HepG2 (cell line): ENCODE results near the gene TIMM44. TPM values are rescaled to one million over a fixed set of nuclear protein-coding genes. Genes with fewer than 3 reads are reported as not detected.

Source experiments
- BHLHE40 ChIP-seq: IDR thresholded peaks from 2 replicates; pipeline ENCODE4 v1.6.1; 2011; ENCODE audit warnings: low read length, improper control_type of control experiment
- FLYWCH1 ChIP-seq: sonication (generic); formaldehyde crosslinking; IDR thresholded peaks from 2 replicates; pipeline ENCODE4 v1.8.1; 2023; ENCODE audit warnings: mild to moderate bottlenecking, missing genetic modification reagents
- FOSL1 ChIP-seq: sonication (generic); formaldehyde crosslinking; IDR thresholded peaks from 2 replicates; pipeline ENCODE4 v1.9.0; 2021; ENCODE audit warnings: missing genetic modification reagents, borderline replicate concordance
- HOXA9 ChIP-seq: sonication (generic); formaldehyde crosslinking; IDR thresholded peaks from 2 replicates; pipeline ENCODE4 v1.8.1; 2022; ENCODE audit warnings: missing genetic modification reagents, mild to moderate bottlenecking, moderate library complexity, borderline replicate concordance
- ONECUT2 ChIP-seq: sonication (generic); formaldehyde crosslinking; IDR thresholded peaks from 2 replicates; pipeline ENCODE4 v1.4.0; 2020; ENCODE audit warnings: missing genetic modification reagents
- PLRG1 ChIP-seq: fragments of 450-650 bp; conservative IDR thresholded peaks from 2 replicates; pipeline ENCODE4 v1.6.1; 2016
- SALL1 ChIP-seq: sonication (generic); formaldehyde crosslinking; IDR thresholded peaks from 2 replicates; pipeline ENCODE4 v1.8.0; 2022; ENCODE audit warnings: mild to moderate bottlenecking, missing genetic modification reagents
- SIX1 ChIP-seq: sonication (generic); formaldehyde crosslinking; IDR thresholded peaks from 2 replicates; pipeline ENCODE4 v1.4.0; 2020; ENCODE audit warnings: missing genetic modification reagents, borderline replicate concordance
- ZNF343 ChIP-seq: sonication (generic); formaldehyde crosslinking; IDR thresholded peaks from 2 replicates; pipeline ENCODE4 v1.4.0; 2020; ENCODE audit warnings: mild to moderate bottlenecking, missing genetic modification reagents
- ZNF749 ChIP-seq: sonication (generic); formaldehyde crosslinking; IDR thresholded peaks from 2 replicates; pipeline ENCODE4 v1.8.0; 2022; ENCODE audit warnings: mild to moderate bottlenecking, missing genetic modification reagents, moderate library complexity, borderline replicate concordance
- ZNF75D ChIP-seq: sonication (generic); formaldehyde crosslinking; IDR thresholded peaks from 2 replicates; pipeline ENCODE4 v1.8.1; 2023; ENCODE audit warnings: missing genetic modification reagents, mild to moderate bottlenecking, borderline replicate concordance
- ZSCAN22 ChIP-seq: sonication (generic); formaldehyde crosslinking; IDR thresholded peaks from 2 replicates; pipeline ENCODE4 v1.4.0; 2020; ENCODE audit warnings: mild to moderate bottlenecking, missing genetic modification reagents
- polyA plus RNA-seq, 8 experiments: library from polyadenylated mRNA; depleted of rRNA in 3 of 8; stranded (reverse) in 7 of 8; unstranded in 1 of 8; fragments of >200 nt; fragmentation: Illumina TruSeq in 4 of 8; extraction: Trizol in 4 of 8; gene quantifications; 2 replicates each; pipeline versions ENCODE4 v1.2.1 to v1.2.3, GENCODE V29; 2011 to 2016; ENCODE audit warnings: low read depth in 4 of 8, missing spikeins in 1 of 8, mixed read lengths in 1 of 8; ENCODE audit not compliant: insufficient read depth in 1 of 8
- total RNA-seq, 5 experiments: library from RNA; depleted of rRNA; stranded (reverse); fragments of >200 nt; fragmentation: Illumina TruSeq; extraction: Trizol; gene quantifications; 2 replicates each; pipeline ENCODE4 v1.2.3, GENCODE V29; 2016; ENCODE audit warnings: low read depth in 1 of 5
- TF ChIP-seq, protein P1 (sequence below): fragments of 450-650 bp; IDR thresholded peaks from 2 replicates; pipeline ENCODE4 v1.6.1; 2017
- TF ChIP-seq, protein P2 (sequence below): sonication (generic); formaldehyde crosslinking; IDR thresholded peaks from 2 replicates; pipeline ENCODE4 v1.5.0; 2020; ENCODE audit warnings: mild to moderate bottlenecking, missing genetic modification reagents, moderate library complexity
- TF ChIP-seq, protein P3 (sequence below): IDR thresholded peaks from 2 replicates; pipeline ENCODE4 v1.6.1; 2016; ENCODE audit warnings: mild to moderate bottlenecking
- TF ChIP-seq, protein P4 (sequence below): sonication (generic); formaldehyde crosslinking; conservative IDR thresholded peaks from 2 replicates; pipeline ENCODE4 v1.4.0; 2020; ENCODE audit warnings: mild to moderate bottlenecking, missing genetic modification reagents, moderate library complexity
- TF ChIP-seq, protein P5 (sequence below): IDR thresholded peaks from 2 replicates; pipeline ENCODE4 v1.6.1; 2018; ENCODE audit warnings: missing genetic modification reagents, mild to moderate bottlenecking, missing compliant biosample characterization
- TF ChIP-seq, protein P6 (sequence below): sonication (generic); formaldehyde crosslinking; IDR thresholded peaks from 2 replicates; pipeline ENCODE4 v1.8.0; 2022; ENCODE audit warnings: mild to moderate bottlenecking, missing genetic modification reagents; ENCODE audit not compliant: insufficient replicate concordance

The TIMM44 gene
- total and polyA plus RNA-seq, 2 of the 13 experiments (the other 11 are each of a cell fraction or from before 2014, with no cell fraction given): 42.9 to 72.6 TPM

DNA sequence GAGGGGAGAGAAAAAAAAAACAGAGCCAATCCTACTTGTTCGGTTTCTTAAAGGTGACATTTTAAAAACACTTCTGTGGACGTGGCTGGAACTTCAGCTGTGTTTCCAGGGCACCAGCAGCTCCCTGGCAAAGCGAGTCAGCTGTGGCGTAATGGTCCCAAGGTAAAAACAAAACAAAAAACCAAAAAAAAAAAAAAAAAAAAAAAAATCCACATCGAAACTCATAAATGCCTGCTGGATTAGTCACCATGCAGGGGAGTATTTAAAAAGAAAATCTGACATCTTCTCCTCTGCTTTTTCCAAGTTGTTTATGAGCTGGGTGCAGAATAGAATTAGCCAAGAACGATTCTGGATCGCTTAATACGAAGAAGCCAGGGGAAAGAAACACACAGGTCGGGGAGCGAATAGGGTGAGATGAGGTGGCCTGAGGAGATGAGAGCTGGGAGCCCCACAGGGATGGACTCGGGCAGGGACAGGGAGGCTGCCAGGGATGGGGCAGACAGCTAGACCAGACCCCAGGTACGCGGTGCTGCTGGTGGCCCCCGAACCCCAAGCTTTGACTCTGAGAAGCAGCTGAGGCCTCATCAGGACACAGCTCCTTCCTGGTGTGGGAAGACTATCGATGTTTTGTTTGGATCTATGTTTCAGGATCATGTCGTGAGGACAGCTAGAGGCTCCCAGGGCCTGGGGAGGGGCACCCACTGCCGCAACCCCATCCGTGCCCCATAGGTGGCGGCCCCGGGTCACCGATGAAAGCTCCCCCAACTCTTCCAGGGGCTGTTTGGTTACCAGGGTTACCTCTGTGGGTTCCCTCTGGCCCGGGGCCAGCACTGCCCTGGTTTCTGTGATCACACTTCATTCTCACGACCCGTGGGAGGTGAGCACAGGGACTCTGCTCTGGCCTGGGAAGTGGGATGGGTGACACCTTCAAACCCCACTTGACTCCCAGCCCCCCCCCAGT lies 14.4 kb downstream of the TIMM44 start (continued):
- no peak for TF ChIP-seq BHLHE40
- no peak for TF ChIP-seq FOSL1 (CRISPR knock-in tag)
- TF ChIP-seq, protein P1, sequence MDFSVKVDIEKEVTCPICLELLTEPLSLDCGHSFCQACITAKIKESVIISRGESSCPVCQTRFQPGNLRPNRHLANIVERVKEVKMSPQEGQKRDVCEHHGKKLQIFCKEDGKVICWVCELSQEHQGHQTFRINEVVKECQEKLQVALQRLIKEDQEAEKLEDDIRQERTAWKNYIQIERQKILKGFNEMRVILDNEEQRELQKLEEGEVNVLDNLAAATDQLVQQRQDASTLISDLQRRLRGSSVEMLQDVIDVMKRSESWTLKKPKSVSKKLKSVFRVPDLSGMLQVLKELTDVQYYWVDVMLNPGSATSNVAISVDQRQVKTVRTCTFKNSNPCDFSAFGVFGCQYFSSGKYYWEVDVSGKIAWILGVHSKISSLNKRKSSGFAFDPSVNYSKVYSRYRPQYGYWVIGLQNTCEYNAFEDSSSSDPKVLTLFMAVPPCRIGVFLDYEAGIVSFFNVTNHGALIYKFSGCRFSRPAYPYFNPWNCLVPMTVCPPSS: no peak
- TF ChIP-seq ZNF749 (CRISPR knock-in tag): no peak
- no peak for TF ChIP-seq PLRG1
- TF ChIP-seq, protein P2, sequence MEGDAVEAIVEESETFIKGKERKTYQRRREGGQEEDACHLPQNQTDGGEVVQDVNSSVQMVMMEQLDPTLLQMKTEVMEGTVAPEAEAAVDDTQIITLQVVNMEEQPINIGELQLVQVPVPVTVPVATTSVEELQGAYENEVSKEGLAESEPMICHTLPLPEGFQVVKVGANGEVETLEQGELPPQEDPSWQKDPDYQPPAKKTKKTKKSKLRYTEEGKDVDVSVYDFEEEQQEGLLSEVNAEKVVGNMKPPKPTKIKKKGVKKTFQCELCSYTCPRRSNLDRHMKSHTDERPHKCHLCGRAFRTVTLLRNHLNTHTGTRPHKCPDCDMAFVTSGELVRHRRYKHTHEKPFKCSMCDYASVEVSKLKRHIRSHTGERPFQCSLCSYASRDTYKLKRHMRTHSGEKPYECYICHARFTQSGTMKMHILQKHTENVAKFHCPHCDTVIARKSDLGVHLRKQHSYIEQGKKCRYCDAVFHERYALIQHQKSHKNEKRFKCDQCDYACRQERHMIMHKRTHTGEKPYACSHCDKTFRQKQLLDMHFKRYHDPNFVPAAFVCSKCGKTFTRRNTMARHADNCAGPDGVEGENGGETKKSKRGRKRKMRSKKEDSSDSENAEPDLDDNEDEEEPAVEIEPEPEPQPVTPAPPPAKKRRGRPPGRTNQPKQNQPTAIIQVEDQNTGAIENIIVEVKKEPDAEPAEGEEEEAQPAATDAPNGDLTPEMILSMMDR (CRISPR knock-in tag): peak; percentile 54
- TF ChIP-seq ZSCAN22 (CRISPR knock-in tag): no peak
- TF ChIP-seq, protein P3, sequence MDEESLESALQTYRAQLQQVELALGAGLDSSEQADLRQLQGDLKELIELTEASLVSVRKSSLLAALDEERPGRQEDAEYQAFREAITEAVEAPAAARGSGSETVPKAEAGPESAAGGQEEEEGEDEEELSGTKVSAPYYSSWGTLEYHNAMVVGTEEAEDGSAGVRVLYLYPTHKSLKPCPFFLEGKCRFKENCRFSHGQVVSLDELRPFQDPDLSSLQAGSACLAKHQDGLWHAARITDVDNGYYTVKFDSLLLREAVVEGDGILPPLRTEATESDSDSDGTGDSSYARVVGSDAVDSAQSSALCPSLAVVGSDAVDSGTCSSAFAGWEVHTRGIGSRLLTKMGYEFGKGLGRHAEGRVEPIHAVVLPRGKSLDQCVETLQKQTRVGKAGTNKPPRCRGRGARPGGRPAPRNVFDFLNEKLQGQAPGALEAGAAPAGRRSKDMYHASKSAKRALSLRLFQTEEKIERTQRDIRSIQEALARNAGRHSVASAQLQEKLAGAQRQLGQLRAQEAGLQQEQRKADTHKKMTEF: no peak
- TF ChIP-seq, protein P4, sequence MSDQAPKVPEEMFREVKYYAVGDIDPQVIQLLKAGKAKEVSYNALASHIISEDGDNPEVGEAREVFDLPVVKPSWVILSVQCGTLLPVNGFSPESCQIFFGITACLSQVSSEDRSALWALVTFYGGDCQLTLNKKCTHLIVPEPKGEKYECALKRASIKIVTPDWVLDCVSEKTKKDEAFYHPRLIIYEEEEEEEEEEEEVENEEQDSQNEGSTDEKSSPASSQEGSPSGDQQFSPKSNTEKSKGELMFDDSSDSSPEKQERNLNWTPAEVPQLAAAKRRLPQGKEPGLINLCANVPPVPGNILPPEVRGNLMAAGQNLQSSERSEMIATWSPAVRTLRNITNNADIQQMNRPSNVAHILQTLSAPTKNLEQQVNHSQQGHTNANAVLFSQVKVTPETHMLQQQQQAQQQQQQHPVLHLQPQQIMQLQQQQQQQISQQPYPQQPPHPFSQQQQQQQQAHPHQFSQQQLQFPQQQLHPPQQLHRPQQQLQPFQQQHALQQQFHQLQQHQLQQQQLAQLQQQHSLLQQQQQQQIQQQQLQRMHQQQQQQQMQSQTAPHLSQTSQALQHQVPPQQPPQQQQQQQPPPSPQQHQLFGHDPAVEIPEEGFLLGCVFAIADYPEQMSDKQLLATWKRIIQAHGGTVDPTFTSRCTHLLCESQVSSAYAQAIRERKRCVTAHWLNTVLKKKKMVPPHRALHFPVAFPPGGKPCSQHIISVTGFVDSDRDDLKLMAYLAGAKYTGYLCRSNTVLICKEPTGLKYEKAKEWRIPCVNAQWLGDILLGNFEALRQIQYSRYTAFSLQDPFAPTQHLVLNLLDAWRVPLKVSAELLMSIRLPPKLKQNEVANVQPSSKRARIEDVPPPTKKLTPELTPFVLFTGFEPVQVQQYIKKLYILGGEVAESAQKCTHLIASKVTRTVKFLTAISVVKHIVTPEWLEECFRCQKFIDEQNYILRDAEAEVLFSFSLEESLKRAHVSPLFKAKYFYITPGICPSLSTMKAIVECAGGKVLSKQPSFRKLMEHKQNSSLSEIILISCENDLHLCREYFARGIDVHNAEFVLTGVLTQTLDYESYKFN (CRISPR knock-in tag): no peak
- TF ChIP-seq SALL1 (CRISPR knock-in tag): no peak
- no peak for TF ChIP-seq FLYWCH1 (CRISPR knock-in tag)
- TF ChIP-seq ZNF75D (CRISPR knock-in tag): no peak
- TF ChIP-seq ONECUT2: no peak
- TF ChIP-seq HOXA9 (CRISPR knock-in tag): no peak
- TF ChIP-seq SIX1: no peak
- TF ChIP-seq, protein P5, sequence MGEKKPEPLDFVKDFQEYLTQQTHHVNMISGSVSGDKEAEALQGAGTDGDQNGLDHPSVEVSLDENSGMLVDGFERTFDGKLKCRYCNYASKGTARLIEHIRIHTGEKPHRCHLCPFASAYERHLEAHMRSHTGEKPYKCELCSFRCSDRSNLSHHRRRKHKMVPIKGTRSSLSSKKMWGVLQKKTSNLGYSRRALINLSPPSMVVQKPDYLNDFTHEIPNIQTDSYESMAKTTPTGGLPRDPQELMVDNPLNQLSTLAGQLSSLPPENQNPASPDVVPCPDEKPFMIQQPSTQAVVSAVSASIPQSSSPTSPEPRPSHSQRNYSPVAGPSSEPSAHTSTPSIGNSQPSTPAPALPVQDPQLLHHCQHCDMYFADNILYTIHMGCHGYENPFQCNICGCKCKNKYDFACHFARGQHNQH (CRISPR knock-in tag): no peak
- TF ChIP-seq, protein P6, sequence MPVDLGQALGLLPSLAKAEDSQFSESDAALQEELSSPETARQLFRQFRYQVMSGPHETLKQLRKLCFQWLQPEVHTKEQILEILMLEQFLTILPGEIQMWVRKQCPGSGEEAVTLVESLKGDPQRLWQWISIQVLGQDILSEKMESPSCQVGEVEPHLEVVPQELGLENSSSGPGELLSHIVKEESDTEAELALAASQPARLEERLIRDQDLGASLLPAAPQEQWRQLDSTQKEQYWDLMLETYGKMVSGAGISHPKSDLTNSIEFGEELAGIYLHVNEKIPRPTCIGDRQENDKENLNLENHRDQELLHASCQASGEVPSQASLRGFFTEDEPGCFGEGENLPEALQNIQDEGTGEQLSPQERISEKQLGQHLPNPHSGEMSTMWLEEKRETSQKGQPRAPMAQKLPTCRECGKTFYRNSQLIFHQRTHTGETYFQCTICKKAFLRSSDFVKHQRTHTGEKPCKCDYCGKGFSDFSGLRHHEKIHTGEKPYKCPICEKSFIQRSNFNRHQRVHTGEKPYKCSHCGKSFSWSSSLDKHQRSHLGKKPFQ (CRISPR knock-in tag): no peak
- no peak for TF ChIP-seq ZNF343 (CRISPR knock-in tag)
